HG02763 (cell line): ENCODE measurements around the gene HECW1.
A peak's percentile ranks its signal among the peaks of the same experiment; 100 is the strongest.

Experiments used
- ATAC-seq: cut with Tn5 transposase; IDR thresholded peaks from one replicate; pipeline ENCODE4 v1.9.1; 2021; ENCODE audit warnings: mild to moderate bottlenecking, moderate library complexity; ENCODE audit not compliant: unreplicated experiment

HECW1 gene

DNA sequence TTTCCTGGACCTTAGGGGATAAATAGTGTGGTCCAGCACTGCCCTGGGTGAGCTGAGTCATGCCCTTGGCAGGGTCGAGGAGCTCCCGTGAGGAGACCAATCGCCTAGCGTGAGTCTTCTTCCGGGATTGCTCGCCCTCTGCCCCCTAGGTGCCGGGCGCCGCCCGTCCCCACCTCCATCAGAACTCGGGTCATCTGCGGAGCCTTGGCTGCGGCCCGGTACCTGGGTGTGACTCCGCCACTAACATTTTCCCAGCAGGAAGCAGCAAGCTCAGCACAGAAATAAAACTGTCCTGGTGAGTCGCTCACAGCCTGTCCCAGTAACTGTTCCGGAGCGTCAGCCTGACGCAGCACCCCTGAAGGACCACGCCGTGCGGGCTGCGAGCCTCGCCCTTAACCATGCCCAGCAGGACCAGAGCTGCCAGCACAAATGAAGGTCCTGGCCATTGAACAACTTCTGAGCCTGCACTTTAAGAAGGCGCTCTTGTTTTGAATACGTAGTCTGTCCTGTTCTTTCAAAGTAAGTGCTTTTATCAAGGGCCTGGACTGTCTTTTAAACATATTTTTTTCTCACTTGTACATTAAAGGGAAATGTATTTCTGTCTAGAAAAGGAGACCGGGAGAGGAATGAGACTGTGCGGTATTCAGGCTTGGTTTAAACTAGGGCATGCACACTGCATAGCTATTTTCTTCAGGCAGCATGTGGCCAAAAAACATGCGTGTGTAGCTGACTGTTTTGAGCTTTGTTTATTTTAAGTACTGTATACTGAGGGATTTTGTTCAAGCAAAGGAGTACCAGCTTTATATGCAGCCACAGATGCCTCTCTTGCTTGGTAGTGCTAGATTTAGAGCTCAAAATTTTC is 136.7 kb downstream of the HECW1 start:
- no peak for ATAC-seq

- ATAC-seq = no peak
Observed at GRCh38 chr7:43249823-43250145, 137.3 kb downstream of the HECW1 start.

- ATAC-seq = peak; percentile 71
Observed at GRCh38 chr7:43260980-43261878, 148.8 kb downstream of the HECW1 start.

GRCh38 chr7:43265139-43265538 is 152.7 kb downstream of the HECW1 start:
- no peak for ATAC-seq

GRCh38 chr7:43273939-43274719 is 161.7 kb downstream of the HECW1 start:
- ATAC-seq = no peak

GRCh38 chr7:43274752-43275151 is 162.3 kb downstream of the HECW1 start:
- no peak for ATAC-seq

- no peak for ATAC-seq
Observed at GRCh38 chr7:43276547-43276946, 164.1 kb downstream of the HECW1 start.

GRCh38 chr7:43278088-43278644 is 165.7 kb downstream of the HECW1 start:
- no peak for ATAC-seq

DNA sequence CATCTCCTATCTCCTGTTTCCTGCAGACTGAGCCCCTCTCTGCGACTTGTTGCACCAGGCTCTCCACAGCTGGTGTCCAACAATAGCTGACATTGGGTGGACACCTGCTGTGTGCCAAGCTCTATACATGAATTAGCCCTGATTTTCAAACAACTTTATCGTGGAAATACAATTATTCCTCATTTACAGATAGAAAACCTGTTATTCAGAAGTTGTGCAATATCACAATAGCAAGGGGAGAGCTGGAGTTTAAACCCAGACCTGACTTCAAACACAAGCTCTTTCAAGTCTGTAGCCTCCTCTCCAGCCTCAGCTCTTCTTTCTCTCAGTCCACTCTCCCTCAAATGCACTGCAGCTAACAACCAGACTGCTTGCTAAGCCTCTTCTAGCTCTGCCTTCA is 168.8 kb downstream of the HECW1 start:
- no peak for ATAC-seq

DNA sequence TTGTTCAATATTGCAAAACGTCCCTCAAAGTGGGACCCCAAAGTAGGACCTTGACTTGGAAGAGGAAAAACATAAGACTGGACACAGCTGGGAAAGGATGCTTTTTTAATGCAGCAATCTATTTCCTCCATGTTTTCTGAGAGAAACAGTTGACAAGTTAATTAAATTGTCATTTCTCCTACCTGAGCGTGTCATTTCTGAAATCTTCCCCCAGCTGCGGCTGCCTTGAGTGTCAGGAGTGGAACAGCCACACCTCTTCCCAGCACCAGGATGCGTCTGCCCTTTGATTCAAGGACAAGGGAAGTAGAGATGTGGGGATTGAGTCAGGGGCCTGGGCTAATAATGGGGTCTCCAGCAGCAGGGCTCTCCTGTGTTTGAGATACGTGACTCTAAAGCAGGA is 171.3 kb downstream of the HECW1 start:
- no peak for ATAC-seq

DNA sequence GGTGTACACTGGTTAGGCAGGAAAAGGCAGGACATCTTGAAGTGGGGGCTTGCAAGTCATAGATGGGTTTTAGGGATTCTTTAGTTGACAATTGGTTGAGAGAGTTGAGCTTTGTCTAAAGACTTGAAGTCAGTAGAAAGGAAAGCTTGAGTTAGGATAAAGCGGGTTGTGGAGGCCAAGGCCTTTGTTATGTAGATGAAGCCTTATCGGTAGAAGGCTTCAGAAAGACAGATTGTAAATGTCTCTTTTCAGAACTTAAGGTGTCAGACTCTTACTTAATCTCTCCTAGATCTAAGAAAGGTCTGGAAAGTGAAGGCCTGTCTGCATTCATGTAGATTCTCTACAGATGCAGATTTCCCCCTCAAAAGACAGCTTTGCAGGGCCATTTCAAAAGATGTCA is 177.4 kb downstream of the HECW1 start:
- ATAC-seq = no peak

DNA sequence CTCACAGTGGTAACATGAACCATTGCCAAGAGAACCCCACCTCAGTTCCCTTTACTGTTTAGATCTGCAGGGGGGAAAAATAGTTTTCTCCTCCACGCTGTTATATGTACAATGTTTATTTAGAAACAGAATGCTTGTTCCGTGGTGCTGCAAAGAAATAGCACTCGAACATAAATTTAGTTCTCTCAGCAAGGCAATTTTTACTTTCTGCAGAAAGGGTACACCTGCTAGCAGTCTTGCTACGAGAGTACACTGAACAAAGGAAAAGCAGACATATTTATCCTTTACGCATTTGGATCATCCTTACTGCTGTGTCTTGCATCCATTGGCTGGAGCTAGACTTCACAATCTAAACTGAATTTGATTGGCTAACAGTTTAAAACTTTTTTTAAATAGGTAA is 178.5 kb downstream of the HECW1 start:
- ATAC-seq = no peak

- ATAC-seq = no peak
Observed at GRCh38 chr7:43291789-43292188, 179.3 kb downstream of the HECW1 start.

DNA sequence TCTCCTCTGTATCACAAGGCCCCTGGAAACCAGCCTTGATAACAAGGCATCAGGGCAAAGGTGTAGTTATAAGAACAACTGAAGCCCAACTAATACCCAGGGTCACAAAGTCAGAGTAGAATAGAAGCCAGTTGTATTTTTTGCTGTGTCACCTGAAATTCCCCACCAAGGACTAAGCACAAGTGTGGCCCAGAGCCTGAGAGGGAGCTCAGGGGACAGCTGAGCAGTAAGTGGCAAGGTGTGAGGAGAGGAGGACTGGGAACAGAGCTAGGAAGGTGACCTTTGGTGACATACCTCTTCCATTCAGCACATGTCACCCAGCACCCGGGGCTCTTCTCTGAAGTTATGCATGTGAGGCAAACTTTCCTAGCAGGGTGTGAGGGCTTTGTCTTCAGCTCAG is 179.9 kb downstream of the HECW1 start:
- ATAC-seq = no peak

DNA sequence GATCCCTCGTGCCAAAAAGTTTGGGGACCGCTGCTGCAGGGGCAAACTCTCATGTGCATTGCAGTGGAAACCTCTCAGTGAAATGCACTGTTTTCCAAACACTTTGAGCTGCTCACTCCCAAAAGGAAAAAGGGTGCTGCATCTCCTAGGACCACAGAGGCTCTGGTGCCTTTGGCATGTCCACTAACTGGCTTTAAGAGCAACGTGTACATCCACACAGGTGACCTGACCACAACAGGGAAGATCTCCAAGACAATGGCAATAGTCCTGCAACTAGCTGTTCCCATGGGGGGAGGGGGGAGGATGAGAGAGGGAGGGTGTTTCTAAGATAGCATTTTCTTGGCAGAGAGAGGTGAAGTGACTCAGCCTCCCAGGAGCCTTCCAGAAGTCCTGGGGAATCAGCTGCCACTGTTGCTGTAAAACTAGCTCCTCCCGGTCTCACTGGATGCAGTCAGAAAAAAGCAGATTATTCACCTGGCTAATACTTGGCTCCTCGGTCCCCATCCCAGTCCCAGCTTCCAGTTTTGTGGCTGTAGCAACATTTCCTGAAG is 181.7 kb downstream of the HECW1 start:
- no peak for ATAC-seq

DNA sequence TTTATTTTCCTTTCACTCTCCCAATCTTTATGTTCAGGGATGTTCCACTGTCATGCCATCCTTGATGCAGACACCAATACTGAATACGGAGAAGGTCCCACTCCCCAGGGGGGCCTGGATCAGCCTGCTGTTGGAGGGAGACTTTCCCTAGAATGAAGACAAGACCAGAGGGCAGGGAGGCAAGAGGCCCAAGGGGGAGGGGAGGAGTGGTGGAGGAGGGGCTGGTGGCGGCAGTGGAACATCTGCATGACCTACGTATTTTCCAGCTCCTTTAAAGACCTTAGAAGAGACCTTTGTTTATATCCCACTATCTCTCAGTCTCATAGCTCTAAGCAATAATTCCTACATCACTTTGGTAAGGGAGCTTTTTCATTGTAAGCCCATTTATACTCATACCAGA is 183.0 kb downstream of the HECW1 start:
- ATAC-seq = no peak

- no peak for ATAC-seq
Observed at GRCh38 chr7:43296306-43296705, 183.9 kb downstream of the HECW1 start.

DNA sequence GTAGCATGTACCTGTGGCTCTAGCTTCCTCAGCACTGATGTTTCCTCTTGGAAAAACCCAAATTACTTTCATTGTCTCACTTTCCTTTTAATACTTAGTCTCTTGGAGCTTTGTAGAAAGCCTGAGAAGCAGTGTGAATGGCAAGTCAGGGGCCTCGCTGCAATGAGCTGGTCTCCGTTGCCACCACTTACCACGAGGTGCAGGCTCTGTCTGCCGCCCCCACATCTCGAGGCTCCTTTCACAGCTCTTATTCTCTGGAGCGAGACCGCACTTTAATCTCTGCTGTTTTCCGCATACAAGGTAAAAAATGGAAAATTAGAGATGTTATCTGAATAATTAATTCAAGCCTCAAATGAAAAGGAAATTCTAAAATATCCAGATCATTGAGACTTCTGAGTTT is 186.2 kb downstream of the HECW1 start:
- no peak for ATAC-seq

DNA sequence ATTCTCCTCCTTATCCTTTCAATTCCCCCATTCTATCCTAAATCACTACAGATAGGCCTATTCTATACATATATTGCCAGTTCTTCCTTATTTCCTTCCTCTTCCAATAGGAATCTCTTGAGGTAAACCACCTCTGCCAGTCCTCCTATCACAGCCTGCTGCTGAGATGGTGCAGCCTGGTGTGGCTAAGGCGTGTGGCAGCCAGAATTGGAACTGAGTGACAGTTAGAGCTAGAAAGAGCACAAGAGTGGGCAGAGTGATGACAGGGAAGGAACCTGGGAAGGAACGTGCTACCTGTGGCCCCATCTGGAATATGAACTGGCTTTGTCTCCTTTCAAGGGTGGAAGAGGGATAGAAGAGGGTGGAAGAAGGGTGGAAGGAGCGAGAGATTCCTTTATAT is 187.7 kb downstream of the HECW1 start:
- ATAC-seq = no peak

DNA sequence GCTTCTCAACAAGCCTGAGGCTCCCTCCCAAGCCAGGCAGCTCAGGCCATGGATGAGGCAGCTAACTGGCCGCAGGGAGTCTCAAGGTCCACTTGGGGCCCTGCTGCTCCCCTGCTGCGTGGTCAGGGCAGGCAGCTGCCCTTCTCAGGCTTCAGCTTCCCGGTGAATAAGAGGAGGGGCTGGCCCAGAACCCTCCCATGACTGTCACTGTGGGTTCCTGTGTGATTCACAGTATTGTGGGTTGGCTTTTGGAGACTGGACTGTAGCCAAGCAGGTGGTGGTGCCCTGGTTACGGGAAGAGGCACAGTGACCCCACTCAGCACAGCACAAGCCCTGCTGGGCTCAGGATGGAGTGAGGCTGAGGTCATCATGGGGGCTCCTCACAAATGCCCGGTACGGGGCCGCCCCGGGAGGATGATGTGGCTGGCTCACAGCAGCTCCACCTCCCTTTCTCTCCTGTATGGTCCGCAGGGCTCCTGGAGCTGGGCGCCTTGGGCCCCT is 189.8 kb downstream of the HECW1 start:
- ATAC-seq = no peak
